MM.1S (cell line): ENCODE results near the gene HECTD4.

Experiments used
- EZH2 ChIP-seq: fragments of 300-600 bp; sonication (generic); optimal IDR thresholded peaks from 2 replicates; pipeline ENCODE3; 2017; ENCODE audit warnings: low read depth, mild to moderate bottlenecking, antibody characterized with exemption, low read length, mixed read lengths
- TF ChIP-seq, protein P1 (sequence below): fragments of 300-600 bp; sonication (generic); IDR thresholded peaks from 2 replicates; pipeline ENCODE4 v1.5.1; 2016; ENCODE audit warnings: antibody characterized with exemption, low read length, mixed read lengths

GRCh38 chr12:112172556-112173324, 209.5 kb downstream of the HECTD4 start:
- TF ChIP-seq EZH2 = no peak
- TF ChIP-seq, protein P1, sequence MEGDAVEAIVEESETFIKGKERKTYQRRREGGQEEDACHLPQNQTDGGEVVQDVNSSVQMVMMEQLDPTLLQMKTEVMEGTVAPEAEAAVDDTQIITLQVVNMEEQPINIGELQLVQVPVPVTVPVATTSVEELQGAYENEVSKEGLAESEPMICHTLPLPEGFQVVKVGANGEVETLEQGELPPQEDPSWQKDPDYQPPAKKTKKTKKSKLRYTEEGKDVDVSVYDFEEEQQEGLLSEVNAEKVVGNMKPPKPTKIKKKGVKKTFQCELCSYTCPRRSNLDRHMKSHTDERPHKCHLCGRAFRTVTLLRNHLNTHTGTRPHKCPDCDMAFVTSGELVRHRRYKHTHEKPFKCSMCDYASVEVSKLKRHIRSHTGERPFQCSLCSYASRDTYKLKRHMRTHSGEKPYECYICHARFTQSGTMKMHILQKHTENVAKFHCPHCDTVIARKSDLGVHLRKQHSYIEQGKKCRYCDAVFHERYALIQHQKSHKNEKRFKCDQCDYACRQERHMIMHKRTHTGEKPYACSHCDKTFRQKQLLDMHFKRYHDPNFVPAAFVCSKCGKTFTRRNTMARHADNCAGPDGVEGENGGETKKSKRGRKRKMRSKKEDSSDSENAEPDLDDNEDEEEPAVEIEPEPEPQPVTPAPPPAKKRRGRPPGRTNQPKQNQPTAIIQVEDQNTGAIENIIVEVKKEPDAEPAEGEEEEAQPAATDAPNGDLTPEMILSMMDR = no peak
